ENCODE data around the gene BATF3.

BATF3 gene

GRCh38 chr1:212702672-212703071 is 3.0 kb upstream of the BATF3 start:
- DNase-seq, result no peak

DNA sequence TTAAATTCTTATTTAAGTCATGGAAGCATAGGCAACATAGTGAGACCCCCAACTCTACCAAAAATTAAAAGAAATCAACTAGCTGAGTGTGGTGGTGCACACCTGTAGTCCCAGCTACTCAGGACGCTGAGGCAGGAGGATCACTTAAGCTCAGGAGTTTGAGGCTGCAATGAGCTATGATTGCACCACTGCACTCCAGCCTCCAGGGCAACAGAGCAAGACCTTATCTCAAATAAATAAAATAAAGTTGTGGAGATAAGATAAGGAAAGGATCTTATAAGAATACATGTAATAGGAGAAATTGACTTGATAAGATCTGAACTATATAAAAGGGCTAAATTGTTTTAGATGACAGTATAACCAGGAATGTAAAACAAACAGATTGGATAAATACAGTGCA is 2.3 kb upstream of the BATF3 start:
- no peak for DNase-seq

DNA sequence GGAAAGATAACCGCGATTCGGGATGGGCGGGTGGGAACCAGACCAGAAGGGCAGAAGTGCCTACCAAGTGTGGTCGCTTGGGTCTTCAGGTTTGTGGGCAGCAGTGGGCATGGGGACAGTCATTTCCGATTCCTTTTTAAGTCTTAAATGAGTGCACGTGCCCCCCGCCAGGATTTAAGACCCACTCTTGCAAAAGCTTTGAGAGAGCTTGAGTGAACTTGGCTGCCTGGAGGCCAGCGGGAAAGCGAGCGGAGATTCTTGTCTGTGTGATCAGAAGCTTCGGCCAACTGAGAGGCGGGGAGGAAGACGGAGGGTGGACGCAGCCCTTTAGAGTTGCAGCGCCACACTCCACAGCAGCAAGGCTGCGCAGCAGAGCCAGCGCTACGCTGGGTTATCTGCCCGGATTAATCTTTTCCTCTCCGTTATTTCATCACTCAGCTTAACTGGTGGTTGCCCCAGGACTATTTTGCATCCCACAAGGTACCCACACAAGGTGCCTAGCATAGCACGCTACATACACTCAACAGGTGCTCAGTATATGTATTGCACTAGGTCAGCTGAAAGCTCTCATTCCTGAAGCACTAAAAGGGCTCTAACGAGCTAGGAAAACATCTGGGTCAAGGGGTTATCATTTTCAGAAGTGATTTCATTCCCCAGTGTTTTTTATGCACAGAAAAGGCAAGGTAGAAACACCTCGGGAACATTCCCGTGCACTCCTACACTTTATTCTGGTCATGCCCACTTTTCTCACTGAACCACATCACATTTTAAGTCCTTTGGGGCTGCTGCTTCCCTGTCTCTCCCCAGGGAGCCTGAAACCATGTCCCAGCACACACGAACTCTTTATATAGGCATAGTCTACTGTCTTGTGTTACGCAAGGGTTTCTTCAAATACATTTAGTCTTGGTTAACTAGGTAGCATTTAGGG is 1.5 kb upstream of the BATF3 start:
- peak; percentile 55 for DNase-seq

- DNase-seq, result no peak
Observed at GRCh38 chr1:212700223-212700891, 717 bp upstream of the BATF3 start.

GRCh38 chr1:212699104-212699624 is 476 bp downstream of the BATF3 start:
- DNase-seq, result peak; percentile 28

GRCh38 chr1:212698467-212699103 is 1.1 kb downstream of the BATF3 start:
- DNase-seq, result no peak

GRCh38 chr1:212696721-212697331 is 2.8 kb downstream of the BATF3 start:
- no peak for DNase-seq

DNA sequence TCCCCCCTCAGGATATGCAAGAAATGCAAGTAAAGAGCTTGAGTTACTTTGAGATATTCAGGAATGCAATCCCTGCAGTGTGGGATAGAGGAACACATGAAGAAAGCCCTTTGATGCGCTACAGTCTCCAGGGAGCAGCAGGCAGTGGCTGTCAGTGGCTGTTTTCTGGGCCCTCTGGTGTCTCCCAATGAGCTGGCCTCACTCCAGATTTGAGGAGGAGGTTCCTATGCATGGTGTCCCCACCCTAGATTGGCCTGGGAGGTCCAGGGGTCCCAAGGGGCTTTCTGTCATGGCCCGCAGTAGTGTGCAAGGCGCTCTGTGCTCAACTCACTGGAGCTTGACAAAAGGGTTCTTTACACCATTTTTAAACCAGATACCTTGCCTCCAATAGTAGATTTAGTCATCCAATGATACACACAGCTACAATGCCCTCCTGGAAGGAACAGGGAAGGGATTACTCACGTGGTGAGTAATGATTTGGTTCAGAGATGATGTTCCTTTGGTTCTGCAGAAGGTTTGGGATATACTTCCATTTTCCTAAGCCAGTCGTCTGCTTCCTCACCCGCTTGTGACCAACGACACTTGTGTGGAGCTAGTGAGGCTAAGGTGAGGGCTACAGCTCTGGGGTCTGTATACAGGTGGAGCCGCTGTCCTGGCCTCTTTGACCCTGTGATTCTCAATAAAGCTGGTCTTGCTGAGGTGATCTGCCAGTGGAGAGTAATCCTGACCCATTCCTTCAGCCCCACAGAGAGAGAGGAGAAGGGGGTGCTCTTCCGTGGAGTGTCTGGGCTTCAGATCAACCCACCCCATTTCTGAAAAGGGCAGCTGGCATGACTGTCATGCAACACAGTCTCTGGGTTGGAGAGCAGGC is 6.6 kb downstream of the BATF3 start:
- DNase-seq, result no peak

GRCh38 chr1:212691561-212692071 is 8.0 kb downstream of the BATF3 start:
- DNase-seq, result no peak

DNA sequence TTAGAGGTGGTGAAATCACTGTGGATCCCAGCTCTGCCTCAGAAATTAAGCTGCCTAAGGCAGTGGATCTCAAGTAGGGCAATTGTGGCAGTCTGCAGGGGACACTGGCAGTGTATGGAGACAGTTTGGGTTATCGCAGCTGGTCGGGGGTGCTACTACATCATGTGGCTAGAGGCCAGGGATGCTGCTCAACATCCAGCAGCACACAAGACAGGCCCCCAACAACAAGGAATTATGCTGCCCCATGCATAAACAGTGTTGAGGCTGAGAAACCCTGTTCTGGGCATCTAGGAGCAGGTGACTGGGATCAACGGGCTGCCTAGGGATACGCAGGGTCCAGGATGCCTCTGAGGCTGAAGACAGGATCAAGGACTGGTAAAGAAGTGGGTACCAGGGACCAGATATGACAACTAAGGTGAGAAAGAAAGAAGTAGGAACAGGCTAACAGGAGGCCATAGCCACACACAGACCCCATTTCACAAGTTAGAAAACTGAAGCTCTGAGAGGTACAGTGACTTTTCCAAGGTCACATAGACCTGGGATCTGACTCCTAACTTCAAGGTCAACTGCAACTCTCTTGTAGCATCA is 8.7 kb downstream of the BATF3 start:
- DNase-seq, result no peak

DNA sequence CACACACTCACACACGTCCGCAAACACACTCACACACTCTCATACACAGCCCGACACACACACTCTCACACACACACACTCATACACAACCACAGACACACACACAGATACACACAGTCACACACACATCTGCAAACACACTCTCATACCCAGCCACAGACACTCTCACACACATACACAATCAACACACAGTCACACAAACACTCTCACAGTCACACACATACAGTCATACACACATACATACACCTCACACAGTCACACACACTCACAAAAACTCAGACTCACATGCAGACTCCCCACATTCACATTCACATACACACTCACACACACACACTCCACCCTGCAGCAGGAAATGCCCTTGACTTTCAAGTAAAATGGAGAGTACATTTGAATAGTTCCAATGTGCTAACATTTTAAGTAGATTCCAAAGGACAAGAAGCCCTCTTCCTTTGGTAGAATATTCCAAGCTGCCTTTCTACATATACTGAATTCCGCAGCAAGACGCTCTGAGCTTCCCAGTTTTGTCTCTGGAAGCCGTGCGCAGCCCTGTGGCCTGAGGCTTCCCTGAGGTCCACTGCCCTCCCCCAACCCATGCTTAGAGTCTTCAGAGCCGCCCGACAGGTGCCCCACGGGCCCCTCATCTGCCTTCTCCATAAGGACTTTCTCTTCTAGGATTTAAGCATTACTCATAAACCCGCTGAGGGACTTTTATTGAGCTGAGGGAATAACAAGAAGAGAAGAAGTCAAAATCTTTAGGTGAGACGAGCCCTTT is 9.7 kb downstream of the BATF3 start:
- DNase-seq, result no peak

DNA sequence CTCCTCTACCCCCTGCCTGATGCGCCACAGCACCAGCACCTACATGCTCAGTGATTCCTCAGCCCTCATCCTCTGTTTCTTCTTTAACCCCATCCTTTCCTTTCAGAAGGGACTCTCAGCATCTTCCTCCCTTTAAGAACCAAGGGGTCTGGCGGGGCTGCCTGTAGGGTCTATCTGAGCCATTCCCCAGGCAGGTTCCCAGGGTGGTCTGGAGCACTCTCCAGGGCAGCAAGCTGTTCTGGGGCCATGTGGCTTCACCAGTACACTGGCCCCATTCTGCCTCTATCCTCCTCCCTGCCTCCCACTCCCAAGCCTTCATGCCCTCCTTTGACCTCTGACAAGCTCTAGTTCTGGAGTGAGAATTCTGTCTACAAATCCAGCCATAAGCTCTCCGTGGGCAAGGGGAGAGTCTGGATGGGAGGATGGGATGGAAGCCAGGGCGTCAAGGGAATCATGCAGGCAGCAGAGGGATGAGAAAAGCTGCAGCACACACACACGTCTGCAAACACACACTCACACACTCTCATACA is 10.4 kb downstream of the BATF3 start:
- DNase-seq, result no peak

- no peak for DNase-seq
Observed at GRCh38 chr1:212688341-212689047, 11.1 kb downstream of the BATF3 start.

- DNase-seq, result no peak
Observed at GRCh38 chr1:212687811-212688210, 11.8 kb downstream of the BATF3 start.

DNA sequence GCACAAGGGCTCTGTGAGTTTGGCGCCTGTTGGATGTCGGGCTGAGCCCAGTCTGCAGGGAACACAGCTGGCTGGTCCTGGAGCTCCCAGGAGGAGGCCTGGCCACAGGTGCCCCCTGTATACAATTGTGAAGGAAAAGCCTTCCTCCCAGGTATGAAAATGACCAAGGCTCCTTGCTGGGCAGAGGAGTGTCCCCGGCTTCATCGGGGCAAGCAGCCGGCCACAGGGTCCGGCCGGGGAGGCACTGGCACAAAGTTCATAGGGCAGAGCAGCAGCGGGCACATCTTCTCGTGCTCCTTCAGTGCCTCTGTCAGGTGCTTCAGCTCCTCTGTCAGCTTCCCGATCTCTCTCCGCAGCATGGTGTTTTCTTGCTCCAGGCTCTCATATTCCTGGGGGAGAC is 13.0 kb downstream of the BATF3 start:
- DNase-seq, result no peak

DNA sequence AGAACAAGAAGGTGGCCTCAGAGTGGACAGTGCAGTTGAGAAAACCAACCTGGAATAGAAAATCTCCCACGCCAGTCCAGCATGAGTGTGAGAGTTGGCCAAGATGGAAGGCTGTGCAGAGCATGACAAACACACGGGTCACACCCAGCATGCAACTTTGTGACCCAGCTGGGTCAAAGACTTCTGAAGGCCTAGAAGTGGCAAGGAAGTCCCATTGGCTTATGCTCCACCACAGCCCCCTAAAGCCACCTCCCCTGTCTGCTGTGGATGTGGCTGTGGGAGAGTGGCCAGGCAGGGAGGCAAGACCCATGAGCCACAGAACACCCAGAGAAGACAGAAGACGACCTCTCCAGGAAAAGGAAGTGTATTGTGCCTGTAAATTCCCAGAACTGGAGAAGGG is 13.6 kb downstream of the BATF3 start:
- no peak for DNase-seq

- DNase-seq, result no peak
Observed at GRCh38 chr1:212685429-212685828, 14.2 kb downstream of the BATF3 start.

GRCh38 chr1:212684521-212685090 is 15.0 kb downstream of the BATF3 start:
- no peak for DNase-seq

DNA sequence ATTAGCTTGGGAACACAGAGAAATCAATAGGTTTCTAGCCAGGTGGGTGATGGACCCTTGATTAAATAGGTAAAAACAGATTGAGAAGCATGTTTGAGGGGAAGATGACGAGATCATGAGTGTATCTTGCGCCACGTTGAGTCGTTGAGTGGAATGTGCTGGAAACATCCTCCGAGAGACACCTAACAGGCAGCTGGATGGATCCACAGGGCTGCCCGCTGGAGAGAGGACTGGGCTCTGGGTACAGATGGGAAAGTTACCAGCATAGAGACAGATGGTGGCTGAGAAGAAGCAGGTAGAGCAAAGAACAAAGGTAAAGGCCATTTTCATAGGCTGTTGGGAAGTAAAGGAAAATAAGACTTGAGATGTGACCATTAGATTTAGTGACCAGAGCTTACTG is 15.6 kb downstream of the BATF3 start:
- DNase-seq, result no peak

All from NCI-H2227 treated with DMSO at 0.1 percent for 48 hours (cell line).